Jurkat, Clone E6-1 (cell line): ENCODE data around the gene WDR59.
"Not testable (repeated sequence)": the region's sequence is repeated elsewhere in the genome, so short reads cannot be mapped to it uniquely, and the experiment has no call there.

Experiments
- DNase-seq: peaks from one replicate; pipeline ENCODE4 v3.0.0-alpha.2; 2011; ENCODE audit warnings: low read depth, low spot score
- H3K4me3 ChIP-seq: 2 replicates; pipeline ENCODE4 v1.5.1; 2011; ENCODE audit warnings: mild to moderate bottlenecking, low read length, control low read depth, moderate library complexity

Gene WDR59

DNA sequence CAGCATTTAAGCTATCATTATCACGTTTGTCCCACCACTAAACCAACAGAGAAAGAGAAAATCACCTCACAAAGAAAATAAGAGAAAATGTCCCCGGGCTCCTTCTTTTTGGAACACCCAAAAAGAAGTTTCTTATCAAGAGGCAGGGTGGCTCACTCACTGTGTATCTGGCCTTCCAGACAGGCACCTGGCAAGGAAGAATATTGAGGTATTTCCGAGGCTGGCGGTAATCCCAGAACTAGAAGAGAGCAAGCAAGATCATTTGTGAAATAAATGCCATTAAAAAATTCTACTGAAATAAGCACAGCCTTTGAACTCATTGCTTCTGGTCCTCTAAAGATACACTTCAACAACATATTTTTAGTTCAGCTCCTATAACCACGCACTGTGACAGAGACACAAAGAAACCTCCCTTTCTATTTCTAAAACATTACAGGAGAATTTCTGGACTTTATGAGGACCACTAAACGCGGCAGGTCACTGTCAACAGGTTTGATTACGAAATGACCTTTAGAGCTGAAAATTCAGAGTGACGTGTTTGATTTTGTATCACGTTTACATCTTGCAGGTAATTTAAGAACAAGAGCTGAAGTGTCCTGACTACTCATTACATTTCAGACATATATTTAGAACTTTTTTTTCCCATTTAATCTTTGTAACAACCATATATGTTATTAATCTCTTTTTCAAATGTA, 61.0 kb downstream of the WDR59 start:
- DNase-seq, result no peak
- H3K4me3 ChIP-seq, result no peak overlapping the region

DNA sequence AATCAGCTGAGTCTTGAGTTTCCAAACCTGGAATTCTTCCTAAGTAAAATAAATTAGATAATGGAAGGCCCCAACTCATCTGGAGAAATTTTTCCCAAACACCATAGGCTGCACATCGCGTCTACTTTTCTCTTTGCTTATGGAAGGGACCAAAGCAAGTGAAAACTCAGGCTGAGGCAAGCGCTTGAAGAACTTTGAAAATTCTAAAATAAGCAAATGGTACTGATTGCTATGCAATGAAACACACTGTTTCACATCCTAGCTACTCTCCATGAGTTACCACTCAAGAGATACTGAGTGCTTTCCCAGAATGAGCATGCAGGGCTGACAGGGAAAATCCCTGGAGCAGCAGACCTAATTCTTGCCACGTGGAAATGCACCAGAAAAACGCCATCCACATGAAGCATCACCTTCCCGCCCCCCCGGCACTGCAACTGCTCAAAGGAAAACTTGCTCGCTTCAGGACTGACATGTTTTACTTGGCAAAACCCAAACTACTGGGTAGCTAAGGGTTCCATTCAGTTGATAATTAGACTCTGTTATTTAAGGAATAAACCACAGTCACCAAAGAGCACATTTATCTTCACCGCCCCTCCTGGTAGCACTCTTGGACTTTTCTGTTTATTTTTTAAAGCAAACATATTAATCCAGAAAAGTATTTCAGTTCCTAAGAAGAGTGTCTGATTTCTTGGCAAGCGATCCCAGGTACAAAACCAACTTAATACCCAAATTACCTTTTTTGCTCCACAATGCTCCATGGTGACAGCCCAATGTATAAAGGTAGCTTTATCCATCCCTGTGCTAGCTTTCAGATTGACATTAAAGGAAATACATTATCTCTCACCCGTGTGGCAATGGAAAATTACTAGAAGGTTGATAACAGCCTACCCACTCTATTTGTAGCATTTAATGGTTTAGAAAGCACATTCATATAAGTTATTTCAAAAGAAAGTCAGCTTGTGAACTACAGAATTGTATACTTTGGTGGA, 62.5 kb downstream of the WDR59 start:
- no peak for DNase-seq
- no peak overlapping the region for H3K4me3 ChIP-seq

DNA sequence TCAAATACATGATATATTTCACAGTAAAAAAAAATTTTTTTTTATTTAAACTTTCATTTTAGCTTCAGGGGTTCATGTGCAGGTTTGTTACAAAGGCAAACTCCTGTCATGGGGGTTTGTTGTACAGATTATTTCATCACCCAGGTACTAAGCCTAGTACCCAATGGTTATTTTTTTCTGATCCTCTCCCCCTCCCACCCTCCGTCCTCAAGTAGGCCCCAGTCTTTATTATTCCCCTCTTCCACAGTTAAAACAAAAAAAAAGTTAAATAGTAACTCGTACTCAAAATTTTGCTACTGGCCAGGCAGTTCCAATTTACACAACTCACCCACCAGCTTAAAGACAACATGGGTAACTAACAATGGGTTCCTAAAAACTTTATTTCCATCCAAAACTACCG, 63.9 kb downstream of the WDR59 start:
- H3K4me3 ChIP-seq, result no peak overlapping the region
- DNase-seq, result no peak

DNA sequence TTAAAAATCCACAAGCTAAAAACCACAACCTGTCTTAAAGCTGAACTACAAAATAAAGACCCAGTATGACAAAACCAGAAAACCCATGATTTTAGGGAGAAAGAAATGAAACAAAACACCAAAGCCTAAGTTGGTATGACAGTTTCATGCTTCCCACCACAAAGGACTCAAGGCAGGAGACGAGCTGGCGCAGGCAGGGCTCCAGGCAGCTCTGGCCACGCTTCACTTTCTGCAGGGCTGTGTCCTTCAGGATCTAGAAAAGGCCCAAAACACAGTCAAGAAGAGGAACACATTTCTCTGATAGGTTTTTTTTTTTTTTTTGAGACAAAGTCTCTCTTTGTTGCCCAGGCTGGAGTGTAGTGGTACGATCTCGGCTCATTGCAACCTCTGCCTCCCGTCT, 75.3 kb downstream of the WDR59 start:
- H3K4me3 ChIP-seq, result no peak overlapping the region
- peak; percentile 14 for DNase-seq

DNA sequence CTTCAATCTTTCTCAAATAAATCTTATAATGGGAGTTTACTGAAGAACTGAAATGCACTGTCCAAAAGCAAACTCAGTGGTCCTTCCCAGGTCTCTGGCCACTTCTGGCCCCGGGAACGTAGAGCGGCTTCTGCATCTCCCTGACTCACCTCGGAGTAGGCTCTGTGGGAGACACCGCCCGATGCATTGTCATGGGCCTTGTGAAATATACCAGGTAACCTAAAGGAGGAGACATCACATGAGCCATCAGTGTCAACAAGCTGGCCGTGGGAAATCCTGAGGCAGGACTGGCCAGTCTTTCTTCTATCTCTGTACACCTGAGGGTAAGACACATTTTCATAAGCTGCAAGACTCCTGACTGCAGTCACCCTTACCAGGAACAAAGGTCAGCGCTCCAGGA, 76.2 kb downstream of the WDR59 start:
- DNase-seq, H3K4me3 ChIP-seq: not testable (repeated sequence)

DNA sequence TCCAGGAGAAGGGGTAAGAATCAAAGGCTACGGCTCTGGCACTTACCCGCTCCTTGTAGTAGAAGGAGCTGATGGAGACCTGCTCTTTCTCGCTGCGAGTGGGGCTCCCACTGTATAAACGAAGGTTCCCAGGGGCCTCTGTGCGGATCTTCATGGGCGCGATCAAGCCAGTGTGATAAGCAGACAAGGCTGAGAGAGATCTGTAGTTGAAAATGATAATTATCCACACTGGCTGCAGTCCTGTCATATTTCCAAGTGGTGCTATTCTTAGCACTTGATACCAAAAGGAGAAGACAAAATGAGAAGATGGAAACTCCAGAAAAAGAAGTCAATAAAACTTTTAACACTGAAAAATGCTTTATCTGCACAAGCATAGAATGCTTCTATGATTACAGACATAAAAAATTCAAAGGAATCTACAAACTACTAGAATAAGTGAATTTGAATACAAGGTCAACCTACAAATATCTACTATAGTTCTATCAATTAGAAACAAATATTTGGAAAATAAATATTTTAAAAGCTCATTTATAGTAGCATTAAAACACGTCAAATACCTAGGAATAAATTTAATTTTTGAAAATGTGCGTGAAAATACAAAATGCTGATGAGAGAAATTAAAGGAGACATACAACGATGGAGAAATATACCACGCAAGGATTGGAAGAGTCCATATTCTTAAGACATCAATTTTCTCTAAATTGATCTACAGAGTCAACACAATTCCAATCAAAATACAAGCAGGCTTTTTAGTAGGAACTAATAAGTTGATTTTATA, 80.8 kb downstream of the WDR59 start:
- no peak for DNase-seq
- no peak overlapping the region for H3K4me3 ChIP-seq

DNA sequence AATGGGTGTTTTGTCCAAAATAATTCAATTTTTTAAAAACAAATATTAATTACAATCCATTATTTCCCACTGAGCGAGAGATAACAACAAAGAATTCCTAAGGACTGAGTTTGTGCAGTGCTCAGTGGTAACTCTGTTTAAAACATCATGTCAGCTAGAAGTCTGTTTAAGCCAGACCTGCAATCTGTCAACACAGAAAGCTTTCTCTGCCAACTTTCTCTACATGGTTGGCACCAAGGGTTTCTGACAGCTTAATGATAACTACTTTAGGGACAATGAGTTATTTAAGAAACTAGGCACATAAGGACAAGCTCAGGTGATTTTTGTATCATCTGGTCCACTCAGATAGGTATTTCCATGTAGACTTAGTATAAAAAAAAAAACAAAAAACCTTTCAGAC, 81.8 kb downstream of the WDR59 start:
- H3K4me3 ChIP-seq, result no peak overlapping the region
- no peak for DNase-seq

DNA sequence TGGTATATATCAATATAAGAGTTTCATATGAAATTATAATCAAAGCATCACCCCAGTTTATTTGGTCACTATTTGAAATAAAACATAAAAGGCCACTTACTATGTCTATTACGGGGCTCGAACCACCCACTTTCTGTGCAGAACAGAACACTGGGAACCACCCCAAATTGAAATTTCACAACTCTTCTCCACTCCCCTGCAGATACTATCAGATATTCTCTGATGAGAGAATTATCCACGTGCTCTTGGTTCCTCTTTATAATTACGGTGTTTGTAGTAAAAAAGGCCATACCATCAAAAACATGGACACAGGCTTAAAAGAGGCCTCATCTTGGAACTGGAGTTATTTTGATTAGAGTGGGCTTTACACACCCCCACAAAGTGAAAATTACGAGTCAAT, 82.8 kb downstream of the WDR59 start:
- no peak for DNase-seq
- no peak overlapping the region for H3K4me3 ChIP-seq

DNA sequence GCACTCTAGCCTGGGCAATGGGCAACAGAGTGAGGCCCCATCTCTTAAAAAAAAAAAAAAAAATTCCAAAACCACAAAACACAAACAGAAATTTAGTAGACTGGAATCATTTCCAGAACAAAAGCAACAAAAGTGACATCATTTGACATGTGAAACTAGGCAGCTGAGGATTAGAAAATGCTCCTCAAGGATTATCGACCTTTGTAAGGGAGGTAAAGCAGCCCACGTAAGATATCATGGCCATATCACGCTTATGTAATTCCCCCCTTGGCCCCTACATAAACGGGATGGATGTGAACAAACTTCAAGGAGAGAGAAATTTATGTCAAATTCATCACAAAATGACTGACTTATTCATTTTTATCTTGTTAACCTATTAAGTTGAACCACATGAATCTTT, 83.3 kb downstream of the WDR59 start:
- DNase-seq, result no peak
- no peak overlapping the region for H3K4me3 ChIP-seq

DNA sequence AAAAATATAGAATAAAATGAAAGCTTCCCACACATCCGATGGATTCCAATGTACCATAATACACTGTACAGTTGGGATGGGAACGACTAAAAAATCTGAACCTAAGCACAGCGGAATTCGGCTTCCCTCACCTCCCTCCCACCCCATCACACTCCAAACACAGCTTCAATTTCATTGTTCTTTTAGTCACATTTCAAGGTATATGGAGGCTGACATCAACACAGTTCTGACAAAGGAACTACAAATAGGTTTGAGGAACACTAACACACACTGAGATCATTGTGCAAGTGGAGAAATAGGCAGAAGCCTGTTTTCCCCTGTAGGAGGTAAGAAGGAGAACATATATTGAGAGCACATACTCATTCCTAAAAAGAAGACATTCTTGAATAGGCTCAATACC, 85.1 kb downstream of the WDR59 start:
- no peak for DNase-seq
- no peak overlapping the region for H3K4me3 ChIP-seq

DNA sequence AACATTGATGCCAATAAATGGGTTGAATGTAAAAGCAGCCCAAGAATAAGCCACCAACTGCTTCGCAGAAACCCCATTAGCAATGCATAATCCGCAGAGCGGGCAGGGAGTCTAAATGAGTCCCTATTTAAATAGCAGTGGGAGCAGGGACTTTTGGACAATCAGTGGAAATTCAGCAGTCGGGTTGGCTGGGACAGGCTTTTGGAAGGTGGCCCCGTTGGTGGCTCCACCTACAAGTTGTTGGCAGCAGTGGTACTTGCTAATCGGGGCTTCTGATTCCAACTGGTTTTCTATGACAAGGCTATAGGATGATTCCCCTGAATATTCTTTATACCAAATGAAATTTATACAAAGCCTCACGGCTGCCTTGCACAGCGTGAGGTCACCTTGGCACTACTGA, 86.3 kb downstream of the WDR59 start:
- H3K4me3 ChIP-seq, result no peak overlapping the region
- DNase-seq, result no peak

DNA sequence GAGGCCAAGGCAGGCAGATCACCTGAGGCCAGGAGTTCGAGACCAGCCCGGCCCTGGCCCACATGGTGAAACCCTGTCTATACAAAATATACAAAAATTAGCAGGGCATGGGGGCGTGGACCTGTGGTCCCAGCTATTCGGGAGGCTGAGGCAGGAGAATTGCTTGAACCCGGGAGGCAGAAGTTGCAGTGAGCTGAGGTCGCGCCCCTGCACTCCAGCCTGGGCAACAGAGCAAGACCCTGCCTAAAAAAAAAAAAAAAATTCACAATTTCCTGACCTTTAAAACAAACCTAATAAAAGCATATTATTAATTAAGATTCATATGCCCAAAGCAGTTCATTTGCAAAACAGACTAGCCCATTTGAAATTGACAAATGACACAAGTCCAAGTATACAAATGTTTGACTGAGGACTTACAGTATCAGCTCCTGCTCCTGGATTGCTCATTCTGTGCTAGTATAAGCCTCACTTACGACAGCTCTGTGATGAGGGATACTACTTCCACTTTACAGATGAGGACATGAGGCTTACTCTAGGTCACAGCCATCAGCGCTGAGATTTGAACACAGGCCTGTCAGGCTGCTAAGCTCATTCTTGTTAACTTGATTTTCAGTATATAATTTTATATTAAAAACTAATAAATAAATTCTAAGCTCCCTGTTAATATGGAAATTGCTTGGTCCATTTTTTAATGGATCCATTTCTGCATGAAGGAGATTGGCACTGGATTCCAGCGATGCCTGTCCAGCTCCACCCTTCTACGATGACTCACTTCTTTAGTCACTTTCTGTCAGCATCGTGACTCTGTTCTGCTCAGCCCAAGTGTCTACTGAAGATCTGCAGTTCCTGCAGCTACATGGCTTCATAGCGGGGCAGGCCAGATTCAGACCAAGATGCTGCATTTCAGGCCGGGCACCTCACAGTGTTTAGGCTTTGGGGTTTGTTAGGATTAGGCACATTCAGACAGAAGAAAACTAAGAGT, 88.2 kb downstream of the WDR59 start:
- DNase-seq, result no peak

DNA sequence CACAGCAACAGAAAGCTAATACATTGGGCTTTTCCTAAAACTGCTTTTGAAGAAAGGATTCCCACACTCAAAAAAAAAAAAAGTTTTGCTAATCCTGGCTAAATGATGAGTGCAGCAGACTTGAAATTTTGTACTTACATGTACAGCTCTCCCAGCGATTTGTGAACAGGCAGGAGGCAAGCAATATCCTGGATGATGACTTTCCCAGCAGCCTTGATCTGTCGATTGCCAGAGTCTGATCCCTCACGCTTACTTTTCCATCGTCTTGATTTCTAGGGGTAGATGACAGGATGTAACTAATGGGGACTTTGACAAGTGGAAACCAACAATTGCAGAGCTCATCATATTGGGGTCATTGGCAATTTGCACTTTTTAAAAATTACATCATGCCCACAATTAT, 91.4 kb downstream of the WDR59 start:
- no peak for DNase-seq
- H3K4me3 ChIP-seq, result no peak overlapping the region

More for the DNA sequence above, 88.2 kb downstream of the WDR59 start:
- H3K4me3 ChIP-seq, result no peak overlapping the region

DNA sequence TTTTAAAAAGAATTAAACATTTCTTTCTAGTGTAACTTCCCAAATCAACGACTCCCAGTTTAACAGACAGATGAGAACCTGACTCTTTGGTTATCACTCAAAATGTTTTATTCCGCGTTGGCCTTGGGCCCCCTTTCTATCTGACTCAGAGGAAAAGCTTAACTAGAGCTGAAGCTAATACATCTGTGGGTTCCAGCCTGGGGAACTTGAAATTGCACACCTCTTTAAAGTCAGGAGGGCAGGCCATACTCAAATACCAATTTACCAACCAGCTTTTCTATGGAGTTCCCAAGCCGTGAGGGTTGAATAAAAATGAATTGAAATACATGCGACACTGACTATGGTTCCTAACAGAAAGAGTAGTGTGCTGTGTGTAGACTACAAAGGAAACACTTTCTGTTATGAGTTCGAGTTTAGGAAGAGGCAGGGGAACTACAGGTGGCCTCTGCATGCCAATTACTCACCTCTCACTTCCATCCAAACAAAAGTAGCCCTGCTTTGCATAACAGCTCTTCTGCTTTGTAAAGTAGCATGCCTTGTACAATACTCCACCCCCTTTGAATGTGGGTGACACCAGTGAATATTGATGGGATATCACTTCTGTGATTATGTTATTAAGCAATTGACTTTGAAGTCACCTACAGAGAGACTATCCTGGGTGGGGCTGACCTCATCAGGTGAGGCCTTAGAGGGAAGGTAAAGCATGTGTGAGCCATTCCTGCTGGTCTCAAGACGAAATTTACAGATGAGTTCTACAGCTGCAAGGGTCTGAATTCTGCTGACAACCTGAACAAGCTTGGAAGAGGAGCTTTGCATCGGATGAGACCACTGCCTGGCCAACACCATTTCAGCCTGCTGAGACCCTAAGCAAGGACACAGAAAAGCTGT, 92.1 kb downstream of the WDR59 start:
- no peak overlapping the region for H3K4me3 ChIP-seq
- DNase-seq, result no peak

DNA sequence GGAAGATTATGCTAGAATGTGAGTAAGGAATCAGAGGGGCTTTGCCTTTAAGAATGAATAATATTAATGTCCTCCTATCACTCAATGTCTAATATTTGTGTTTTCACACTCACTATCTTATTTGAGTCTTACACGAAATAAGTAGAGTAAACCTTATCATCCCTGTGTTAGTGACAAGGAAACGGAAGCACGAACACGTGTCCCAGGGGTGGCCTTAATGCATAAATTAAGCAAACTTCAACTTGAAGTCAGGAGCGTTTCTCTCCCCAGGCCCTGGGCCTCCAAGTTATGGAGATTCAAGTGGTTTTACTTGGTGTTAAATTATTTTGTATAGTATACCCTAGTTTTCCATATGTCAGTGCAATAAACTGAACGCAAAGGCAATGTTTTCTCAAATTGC, 96.0 kb downstream of the WDR59 start:
- DNase-seq, result no peak
- no peak overlapping the region for H3K4me3 ChIP-seq

DNA sequence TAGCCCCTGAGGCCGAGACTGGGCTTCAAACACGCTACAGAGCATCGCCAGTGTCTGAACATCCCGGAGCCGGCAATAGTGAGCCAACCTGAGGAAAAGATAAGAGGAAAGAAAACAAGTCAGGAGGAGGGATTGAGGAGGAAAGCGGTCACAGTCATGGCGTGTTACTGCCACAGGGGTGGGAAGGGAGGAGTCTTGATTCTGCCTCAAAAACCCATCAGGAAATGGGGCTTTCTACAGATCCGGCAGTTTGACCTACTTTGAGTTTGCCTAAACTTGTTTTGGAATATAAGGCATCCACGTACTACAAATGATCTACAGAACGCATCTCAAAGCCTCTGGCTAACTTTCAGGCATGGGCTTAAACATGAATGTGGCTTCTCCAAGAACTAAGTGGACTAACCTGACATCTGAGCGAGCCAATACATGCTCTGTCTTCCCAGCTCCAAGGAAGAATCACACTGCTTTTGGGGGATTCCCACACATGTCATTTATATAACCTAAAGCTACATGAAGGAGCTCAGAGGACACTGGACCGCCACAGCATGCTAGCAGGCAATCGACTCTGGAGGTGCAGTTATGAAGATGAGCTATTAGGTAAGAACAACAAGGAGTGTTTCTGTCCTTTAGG, 96.6 kb downstream of the WDR59 start:
- peak; percentile 36 for DNase-seq

DNA sequence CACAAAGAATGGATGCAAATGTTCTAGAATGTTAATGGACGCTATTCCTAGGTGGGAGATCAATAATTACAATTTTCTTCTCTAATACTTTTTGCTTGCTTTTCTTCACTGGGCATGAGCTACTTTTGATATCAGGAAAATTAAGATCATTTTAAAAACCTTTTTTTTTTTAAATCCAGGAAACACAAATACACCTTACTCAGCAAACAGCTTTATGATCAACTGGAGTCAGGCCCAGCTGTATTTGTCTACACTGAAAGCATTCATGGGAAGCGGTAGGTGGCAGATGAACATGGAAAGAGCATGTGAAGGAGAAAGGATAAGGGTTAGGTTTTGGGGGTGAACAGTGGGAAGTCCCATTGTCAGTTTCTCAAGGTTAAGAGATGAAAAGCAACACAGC, 97.8 kb downstream of the WDR59 start:
- H3K4me3 ChIP-seq, result no peak overlapping the region
- no peak for DNase-seq

More for the DNA sequence above, 96.6 kb downstream of the WDR59 start:
- no peak overlapping the region for H3K4me3 ChIP-seq
